Retinal pigment epithelial cell (primary cell): Measurements from ENCODE around the gene AFDN.
A peak's percentile ranks its signal among the peaks of the same experiment; 100 is the strongest.

Experiments used
- DNase-seq: peaks from one replicate; pipeline ENCODE4 v3.0.0-alpha.2; 2010; ENCODE audit warnings: low read depth
- H3K4me3 ChIP-seq: 2 replicates; pipeline ENCODE4 v1.5.1; 2011; ENCODE audit warnings: mild to moderate bottlenecking, low read length, control low read depth, moderate library complexity
- CTCF ChIP-seq: conservative IDR thresholded peaks from 2 replicates; pipeline ENCODE4 v1.5.1; 2011; ENCODE audit warnings: low read depth, low read length, control low read depth, inconsistent platforms

AFDN gene

GRCh38 chr6:167842457-167842856 is 15.7 kb downstream of the AFDN start:
- DNase-seq: no peak
- no peak overlapping the region for H3K4me3 ChIP-seq
- no peak for TF ChIP-seq CTCF

- H3K4me3 ChIP-seq: no peak overlapping the region
- TF ChIP-seq CTCF: no peak
- DNase-seq: no peak
Measured at GRCh38 chr6:167843023-167843422, 16.3 kb downstream of the AFDN start.

DNA sequence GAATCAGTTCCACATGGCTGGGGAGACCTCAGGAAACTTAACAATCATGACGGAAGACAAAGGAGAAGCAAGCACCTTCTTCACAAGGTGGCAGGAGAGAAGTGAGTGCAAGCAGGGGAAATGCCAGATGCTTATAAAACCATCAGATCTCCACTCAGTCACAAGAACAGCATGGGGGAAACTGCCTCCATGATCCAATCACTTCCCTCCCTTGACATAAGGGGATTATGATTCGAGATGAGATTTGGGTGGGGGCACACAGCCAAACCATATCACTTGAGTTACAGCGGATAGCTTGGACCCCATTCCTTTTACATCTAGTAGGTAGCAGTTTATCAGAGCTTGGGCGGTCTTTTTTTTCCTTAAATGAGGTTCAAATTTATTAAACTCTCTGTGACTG is 19.1 kb downstream of the AFDN start:
- TF ChIP-seq CTCF: no peak
- DNase-seq: no peak
- H3K4me3 ChIP-seq: no peak overlapping the region

- no peak for DNase-seq
- TF ChIP-seq CTCF: no peak
- H3K4me3 ChIP-seq: no peak overlapping the region
Measured at GRCh38 chr6:167846997-167847606, 20.4 kb downstream of the AFDN start.

DNA sequence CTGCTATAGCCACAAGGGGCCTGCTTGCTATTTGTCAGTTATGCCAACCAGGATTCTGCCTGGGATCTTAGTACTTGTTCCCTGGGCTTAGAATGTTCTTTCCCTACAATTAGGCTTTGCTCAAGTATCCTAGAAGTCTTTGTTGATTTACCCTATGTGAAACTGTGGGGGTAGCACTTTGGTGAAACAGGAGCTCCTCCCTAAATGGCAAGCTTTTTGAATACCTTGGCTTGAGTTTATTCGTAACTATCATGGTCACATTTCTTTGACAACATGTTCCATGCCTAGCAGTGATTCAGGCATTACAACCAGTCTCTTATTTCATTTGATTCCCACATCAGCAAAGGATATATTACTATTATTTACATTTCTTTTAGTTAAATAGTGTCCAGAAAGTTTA is 21.2 kb downstream of the AFDN start:
- no peak overlapping the region for H3K4me3 ChIP-seq
- no peak for DNase-seq
- TF ChIP-seq CTCF: no peak

DNA sequence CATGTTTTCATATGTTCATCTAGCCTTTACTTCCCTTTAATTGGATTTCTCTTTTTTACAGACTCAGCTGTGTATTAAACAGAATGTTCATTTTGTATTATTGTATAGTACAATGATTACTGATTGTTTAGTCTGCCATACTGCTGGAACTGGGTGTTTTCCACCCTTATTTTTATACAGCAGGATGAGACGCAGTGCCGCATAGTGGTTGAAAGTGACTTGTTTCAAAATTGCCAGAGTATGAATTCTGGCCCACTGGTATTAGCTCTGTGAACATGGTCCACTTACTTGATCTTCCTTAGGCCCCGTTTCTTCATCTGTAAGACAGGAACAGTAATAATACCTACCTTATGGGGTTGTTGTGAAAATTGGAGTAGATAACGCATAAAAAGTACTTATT is 22.1 kb downstream of the AFDN start:
- no peak for TF ChIP-seq CTCF
- DNase-seq: no peak
- H3K4me3 ChIP-seq: no peak overlapping the region

DNA sequence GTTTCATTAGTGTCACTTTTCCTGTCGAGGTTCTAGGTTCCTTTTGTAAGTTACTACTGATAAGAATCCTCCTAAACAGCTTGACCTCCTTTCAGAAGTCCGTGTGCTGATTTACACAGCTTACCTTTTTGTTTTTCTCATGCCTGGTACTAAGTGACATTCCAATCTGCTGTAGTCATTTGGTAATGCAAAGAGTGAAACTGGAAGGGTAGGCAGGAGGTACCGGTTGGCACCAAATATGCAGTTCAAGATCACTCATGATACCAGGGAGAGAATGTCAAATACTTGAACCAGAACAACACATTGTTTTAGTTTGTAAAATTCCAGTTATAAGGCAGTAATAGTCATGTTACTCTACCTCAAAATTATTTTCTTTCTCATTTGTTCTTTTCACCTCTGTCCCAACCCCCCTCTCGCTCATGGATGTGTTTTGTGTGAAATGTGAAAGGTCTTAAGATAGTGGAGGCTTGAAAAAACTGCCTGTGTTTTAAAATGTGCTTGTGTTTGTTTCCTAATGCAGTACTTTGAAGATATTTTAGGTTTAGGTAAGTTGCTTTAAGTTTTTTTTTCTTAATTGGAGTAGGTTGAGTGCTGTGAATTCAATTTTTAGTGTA is 23.2 kb downstream of the AFDN start:
- H3K4me3 ChIP-seq: peak overlapping the region; percentile 38
- no peak for TF ChIP-seq CTCF
- DNase-seq: peak; percentile 98
